ENCODE measurements around the gene SRXN1.

Gene SRXN1

GRCh38 chr20:634148-634925, 18.7 kb downstream of the SRXN1 start:
- Histone ChIP-seq H3K27me3 (ENCODE audit: insufficient read depth, low read length) (peaks cover 33% of the 10 kb centered on the region), H2AFZ (ENCODE audit: low read length, unreplicated experiment) (no peak overlapping the region), H3K27ac (ENCODE audit: low read depth, low read length) (no peak overlapping the region), H3K4me3 (ENCODE audit: low read depth, low read length) (no peak overlapping the region), H3K79me2 (ENCODE audit: control insufficient read depth, insufficient read depth, low read length, unreplicated experiment) (no peaks in the 10 kb centered on the region), H3K4me1 (ENCODE audit: control insufficient read depth, insufficient read depth, low read length, unreplicated experiment) (no peaks in the 10 kb centered on the region), H3K36me3 (ENCODE audit: insufficient read depth, low read length) (no peaks in the 10 kb centered on the region)

GRCh38 chr20:631101-631500, 21.9 kb downstream of the SRXN1 start:
- H3K79me2 ChIP-seq (ENCODE audit: control insufficient read depth, insufficient read depth, low read length, unreplicated experiment): no peaks in the 10 kb centered on the region
- no peaks in the 10 kb centered on the region for H3K4me1 ChIP-seq (ENCODE audit: control insufficient read depth, insufficient read depth, low read length, unreplicated experiment)

GRCh38 chr20:626579-626978, 26.4 kb downstream of the SRXN1 start:
- no peaks in the 10 kb centered on the region for H3K36me3 ChIP-seq (ENCODE audit: insufficient read depth, low read length)
- H3K4me1 ChIP-seq (ENCODE audit: control insufficient read depth, insufficient read depth, low read length, unreplicated experiment): no peaks in the 10 kb centered on the region

More at GRCh38 chr20:631101-631500, 21.9 kb downstream of the SRXN1 start:
- Histone ChIP-seq H3K27me3 (ENCODE audit: insufficient read depth, low read length) (peaks cover 54% of the 10 kb centered on the region), H2AFZ (ENCODE audit: low read length, unreplicated experiment) (no peak overlapping the region), H3K27ac (ENCODE audit: low read depth, low read length) (no peak overlapping the region), H3K36me3 (ENCODE audit: insufficient read depth, low read length) (no peaks in the 10 kb centered on the region), H3K4me3 (ENCODE audit: low read depth, low read length) (no peak overlapping the region)

GRCh38 chr20:625360-625932, 27.6 kb downstream of the SRXN1 start:
- Histone ChIP-seq H3K27ac (ENCODE audit: low read depth, low read length) (no peak overlapping the region), H3K4me1 (ENCODE audit: control insufficient read depth, insufficient read depth, low read length, unreplicated experiment) (no peaks in the 10 kb centered on the region), H3K4me3 (ENCODE audit: low read depth, low read length) (no peak overlapping the region), H3K79me2 (ENCODE audit: control insufficient read depth, insufficient read depth, low read length, unreplicated experiment) (no peaks in the 10 kb centered on the region), H2AFZ (ENCODE audit: low read length, unreplicated experiment) (no peak overlapping the region), H3K27me3 (ENCODE audit: insufficient read depth, low read length) (peaks cover 70% of the 10 kb centered on the region), H3K36me3 (ENCODE audit: insufficient read depth, low read length) (no peaks in the 10 kb centered on the region)

More at GRCh38 chr20:626579-626978, 26.4 kb downstream of the SRXN1 start:
- H2AFZ ChIP-seq (ENCODE audit: low read length, unreplicated experiment): no peak overlapping the region
- no peak overlapping the region for H3K4me3 ChIP-seq (ENCODE audit: low read depth, low read length)
- H3K79me2 ChIP-seq (ENCODE audit: control insufficient read depth, insufficient read depth, low read length, unreplicated experiment): no peaks in the 10 kb centered on the region
- H3K27me3 ChIP-seq (ENCODE audit: insufficient read depth, low read length): peaks cover 73% of the 10 kb centered on the region
- no peak overlapping the region for H3K27ac ChIP-seq (ENCODE audit: low read depth, low read length)

- Histone ChIP-seq H3K27ac (ENCODE audit: low read depth, low read length) (no peak overlapping the region), H3K36me3 (ENCODE audit: insufficient read depth, low read length) (no peaks in the 10 kb centered on the region), H3K4me1 (ENCODE audit: control insufficient read depth, insufficient read depth, low read length, unreplicated experiment) (no peaks in the 10 kb centered on the region), H3K79me2 (ENCODE audit: control insufficient read depth, insufficient read depth, low read length, unreplicated experiment) (no peaks in the 10 kb centered on the region), H3K27me3 (ENCODE audit: insufficient read depth, low read length) (peaks cover 75% of the 10 kb centered on the region), H3K4me3 (ENCODE audit: low read depth, low read length) (no peak overlapping the region), H2AFZ (ENCODE audit: low read length, unreplicated experiment) (no peak overlapping the region)
These were observed 29.3 kb downstream of the SRXN1 start for GRCh38 chr20:623704-624103.

GRCh38 chr20:623021-623420, 30.0 kb downstream of the SRXN1 start:
- H3K27ac ChIP-seq (ENCODE audit: low read depth, low read length): no peak overlapping the region
- H3K36me3 ChIP-seq (ENCODE audit: insufficient read depth, low read length): peaks cover 3% of the 10 kb centered on the region; the same call in 1 of the 2 replicates
- no peaks in the 10 kb centered on the region for H3K79me2 ChIP-seq (ENCODE audit: control insufficient read depth, insufficient read depth, low read length, unreplicated experiment)
- peaks cover 75% of the 10 kb centered on the region for H3K27me3 ChIP-seq (ENCODE audit: insufficient read depth, low read length)
- H3K4me3 ChIP-seq (ENCODE audit: low read depth, low read length): no peak overlapping the region
- no peaks in the 10 kb centered on the region for H3K4me1 ChIP-seq (ENCODE audit: control insufficient read depth, insufficient read depth, low read length, unreplicated experiment)
- no peak overlapping the region for H2AFZ ChIP-seq (ENCODE audit: low read length, unreplicated experiment)

- H3K79me2 ChIP-seq (ENCODE audit: control insufficient read depth, insufficient read depth, low read length, unreplicated experiment): no peaks in the 10 kb centered on the region
These were observed 30.8 kb downstream of the SRXN1 start for GRCh38 chr20:622161-622560.

GRCh38 chr20:621125-621756, 31.8 kb downstream of the SRXN1 start:
- Histone ChIP-seq H3K79me2 (ENCODE audit: control insufficient read depth, insufficient read depth, low read length, unreplicated experiment) (no peaks in the 10 kb centered on the region), H2AFZ (ENCODE audit: low read length, unreplicated experiment) (no peak overlapping the region), H3K4me1 (ENCODE audit: control insufficient read depth, insufficient read depth, low read length, unreplicated experiment) (no peaks in the 10 kb centered on the region), H3K27me3 (ENCODE audit: insufficient read depth, low read length) (peaks cover 77% of the 10 kb centered on the region), H3K4me3 (ENCODE audit: low read depth, low read length) (no peak overlapping the region), H3K27ac (ENCODE audit: low read depth, low read length) (no peak overlapping the region), H3K36me3 (ENCODE audit: insufficient read depth, low read length) (peaks cover 5% of the 10 kb centered on the region; the same call in 1 of the 2 replicates)

More at GRCh38 chr20:622161-622560, 30.8 kb downstream of the SRXN1 start:
- Histone ChIP-seq H3K36me3 (ENCODE audit: insufficient read depth, low read length) (peaks cover 5% of the 10 kb centered on the region; the same call in 1 of the 2 replicates), H3K27ac (ENCODE audit: low read depth, low read length) (no peak overlapping the region), H3K27me3 (ENCODE audit: insufficient read depth, low read length) (peaks cover 75% of the 10 kb centered on the region), H3K4me3 (ENCODE audit: low read depth, low read length) (no peak overlapping the region), H2AFZ (ENCODE audit: low read length, unreplicated experiment) (no peak overlapping the region), H3K4me1 (ENCODE audit: control insufficient read depth, insufficient read depth, low read length, unreplicated experiment) (no peaks in the 10 kb centered on the region)

GRCh38 chr20:620246-620645, 32.8 kb downstream of the SRXN1 start:
- no peaks in the 10 kb centered on the region for H3K79me2 ChIP-seq (ENCODE audit: control insufficient read depth, insufficient read depth, low read length, unreplicated experiment)

GRCh38 chr20:618980-619379, 34.0 kb downstream of the SRXN1 start:
- Histone ChIP-seq H3K27ac (ENCODE audit: low read depth, low read length) (no peak overlapping the region), H2AFZ (ENCODE audit: low read length, unreplicated experiment) (no peak overlapping the region), H3K36me3 (ENCODE audit: insufficient read depth, low read length) (peaks cover 5% of the 10 kb centered on the region; the same call in 1 of the 2 replicates), H3K79me2 (ENCODE audit: control insufficient read depth, insufficient read depth, low read length, unreplicated experiment) (no peaks in the 10 kb centered on the region), H3K27me3 (ENCODE audit: insufficient read depth, low read length) (peaks cover 71% of the 10 kb centered on the region), H3K4me1 (ENCODE audit: control insufficient read depth, insufficient read depth, low read length, unreplicated experiment) (no peaks in the 10 kb centered on the region), H3K4me3 (ENCODE audit: low read depth, low read length) (no peak overlapping the region)

More at GRCh38 chr20:620246-620645, 32.8 kb downstream of the SRXN1 start:
- no peaks in the 10 kb centered on the region for H3K4me1 ChIP-seq (ENCODE audit: control insufficient read depth, insufficient read depth, low read length, unreplicated experiment)
- H3K4me3 ChIP-seq (ENCODE audit: low read depth, low read length): no peak overlapping the region
- no peak overlapping the region for H3K27ac ChIP-seq (ENCODE audit: low read depth, low read length)
- peaks cover 5% of the 10 kb centered on the region; the same call in 1 of the 2 replicates for H3K36me3 ChIP-seq (ENCODE audit: insufficient read depth, low read length)
- H2AFZ ChIP-seq (ENCODE audit: low read length, unreplicated experiment): no peak overlapping the region
- peaks cover 75% of the 10 kb centered on the region for H3K27me3 ChIP-seq (ENCODE audit: insufficient read depth, low read length)
